Gastrocnemius medialis (tissue), 4 donors: ENCODE data around the gene LMO1. TPM values are rescaled to one million over a fixed set of nuclear protein-coding genes. Genes with fewer than 3 reads are reported as not detected.

Experiments used
- ATAC-seq, 2 donors: fragments of 150-250 bp; one replicate each; pipeline ENCODE4 v1.9.1; 2016
- DNase-seq, 2 donors: peaks; one replicate each; pipeline ENCODE4 v3.0.0-alpha.2; 2019
- H3K27ac ChIP-seq, 4 donors: fragments of 200-600 bp; sonication (generic); 1 replicate in 1 of 4; 2 replicates in 3 of 4; pipeline ENCODE4 v1.5.1; 2016 to 2018; ENCODE audit warnings: mild to moderate bottlenecking in 2 of 4, moderate library complexity in 1 of 4
- H3K27me3 ChIP-seq, 3 donors: fragments of 200-600 bp; sonication (generic) in 2 of 3; 1 replicate in 1 of 3; 2 replicates in 2 of 3; pipeline versions ENCODE4 v1.5.1 to v1.6.0; 2016 to 2019; ENCODE audit warnings: mild to moderate bottlenecking in 1 of 3, moderate library complexity in 1 of 3
- H3K36me3 ChIP-seq, 2 donors: fragments of 200-600 bp; sonication (generic) in 1 of 2; one replicate each; pipeline ENCODE4 v1.5.1; 2017 to 2018
- H3K4me1 ChIP-seq, 2 donors: fragments of 200-600 bp; sonication (generic) in 1 of 2; one replicate each; pipeline ENCODE4 v1.5.1; 2016 to 2017; ENCODE audit warnings: mild to moderate bottlenecking in 2 of 2
- H3K4me3 ChIP-seq, 4 donors: fragments of 200-600 bp; sonication (generic) in 3 of 4; 1 replicate in 1 of 4; 2 replicates in 3 of 4; pipeline ENCODE4 v1.5.1; 2016 to 2019; ENCODE audit warnings: mild to moderate bottlenecking in 2 of 4
- H3K9me3 ChIP-seq, 3 donors: fragments of 200-600 bp; sonication (generic) in 2 of 3; 1 replicate in 1 of 3; 2 replicates in 2 of 3; pipeline ENCODE4 v1.5.1; 2016 to 2019
- POLR2A ChIP-seq, 2 donors: fragments of 450-650 bp; IDR thresholded peaks; one replicate each; pipeline ENCODE4 v1.6.1; 2017; ENCODE audit warnings: antibody characterized with exemption in 2 of 2, mild to moderate bottlenecking in 2 of 2, moderate library complexity in 2 of 2
- in situ Hi-C, 4 donors: fragments of 200-750 bp; cut with MboI; loops; one replicate each; pipeline versions ENCODE4 v1.15.0 to v1.8.0; 2017; ENCODE audit warnings: low sequenced_read_pairs in 4 of 4
- intact Hi-C: fragments of 100-400 bp; cut with DNase I; formaldehyde crosslinking; loops from one replicate; pipeline ENCODE4 v1.15.1; 2023; ENCODE audit warnings: low total_unique reads
- total RNA-seq, 4 donors: library from RNA; depleted of rRNA; stranded (reverse); fragments of >200 nt; gene quantifications; one replicate each; pipeline versions ENCODE4 v1.1.0 to v1.2.3, GENCODE V29; 2016
- TF ChIP-seq, protein P1 (sequence below), 5 experiments: fragments of 450-650 bp in 3 of 5; fragments of 200-600 bp in 2 of 5; sonication (generic) in 2 of 5; IDR thresholded peaks in 4 of 5; conservative IDR thresholded peaks in 1 of 5; 1 replicate in 4 of 5; 2 replicates in 1 of 5; pipeline ENCODE4 v1.5.1; 2016 to 2019; ENCODE audit warnings: antibody characterized with exemption in 5 of 5, mild to moderate bottlenecking in 3 of 5, moderate library complexity in 3 of 5

LMO1 gene
- total RNA-seq, 4 donors from 2014 or later, result 2.2 to 7.0 (median 2.5) TPM

DNA sequence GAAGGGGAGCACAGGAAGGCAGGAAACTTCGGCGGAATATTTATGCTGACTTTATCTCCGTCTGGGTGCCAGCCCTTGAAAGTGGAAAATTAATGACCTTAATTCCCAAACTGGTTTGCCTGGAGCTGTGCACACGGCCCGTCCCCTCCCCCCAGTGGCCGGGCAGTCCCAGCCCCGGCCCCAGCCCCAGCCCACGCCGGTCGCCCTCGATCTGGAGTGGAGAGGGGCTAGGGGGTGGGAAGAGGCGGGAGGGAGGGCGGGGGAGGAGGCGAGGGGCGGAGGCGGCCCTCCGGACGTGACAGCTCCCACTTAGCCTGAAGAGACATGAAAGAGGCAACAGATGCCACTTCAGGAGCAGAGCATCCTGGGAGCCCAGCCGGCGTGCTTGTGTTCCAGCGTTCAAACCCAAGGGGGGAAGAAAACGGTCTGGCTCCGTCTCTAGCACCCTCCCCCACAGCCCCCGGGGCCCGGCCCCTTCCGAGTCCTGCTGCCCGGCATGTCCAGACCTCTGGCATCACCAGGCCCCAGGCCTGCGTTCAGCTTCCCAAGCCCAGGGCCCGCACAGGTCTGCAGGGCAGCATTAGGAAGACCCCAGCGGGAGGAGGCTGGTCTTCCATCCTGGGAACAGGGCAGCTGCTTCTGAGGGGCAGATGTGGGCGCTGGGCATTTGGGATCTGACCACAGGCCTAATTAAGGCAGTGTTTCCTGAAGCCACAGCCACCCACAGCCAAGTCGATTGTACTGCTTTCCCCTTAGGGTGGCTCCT is 20.0 kb upstream of the LMO1 start:
- H3K36me3 ChIP-seq, result no peaks in the 10 kb centered on the region
- H3K9me3 ChIP-seq, result no peaks in the 10 kb centered on the region
- no peaks in the 10 kb centered on the region for H3K27me3 ChIP-seq
- peak overlapping the region in 1 of 4 donors; percentile 17 for H3K4me3 ChIP-seq
- H3K4me1 ChIP-seq, result peaks cover 0 to 5% of the 10 kb centered on the region in 2 donors
- DNase-seq (no peak), ATAC-seq (no peak)
- TF ChIP-seq POLR2A (IDR thresholded peaks at IDR 0.05), result no peak
- in situ Hi-C loops, result no loop called here
- intact Hi-C loops, result no loop called here
- H3K27ac ChIP-seq, result peak overlapping the region in 1 of 4 donors; percentile 68

DNA sequence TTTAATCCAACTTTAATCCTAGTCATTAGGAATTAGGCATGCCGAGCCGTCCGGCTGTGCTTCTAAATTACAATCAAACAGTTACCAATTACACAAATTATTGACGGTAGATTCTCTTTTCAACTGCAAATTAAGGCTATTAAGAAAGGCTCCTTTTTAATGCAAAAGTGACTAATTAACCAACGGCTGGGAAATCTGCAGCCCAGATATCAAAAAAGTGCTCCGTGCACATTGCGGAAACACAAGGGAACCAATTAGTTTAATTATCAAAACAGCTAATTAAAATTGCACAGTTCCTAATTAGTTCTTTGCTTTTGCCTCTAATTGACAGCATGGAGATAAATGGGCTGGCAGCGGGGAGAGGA is 19.4 kb upstream of the LMO1 start:
- TF ChIP-seq POLR2A (IDR thresholded peaks at IDR 0.05), result no peak
- TF ChIP-seq, protein P1, sequence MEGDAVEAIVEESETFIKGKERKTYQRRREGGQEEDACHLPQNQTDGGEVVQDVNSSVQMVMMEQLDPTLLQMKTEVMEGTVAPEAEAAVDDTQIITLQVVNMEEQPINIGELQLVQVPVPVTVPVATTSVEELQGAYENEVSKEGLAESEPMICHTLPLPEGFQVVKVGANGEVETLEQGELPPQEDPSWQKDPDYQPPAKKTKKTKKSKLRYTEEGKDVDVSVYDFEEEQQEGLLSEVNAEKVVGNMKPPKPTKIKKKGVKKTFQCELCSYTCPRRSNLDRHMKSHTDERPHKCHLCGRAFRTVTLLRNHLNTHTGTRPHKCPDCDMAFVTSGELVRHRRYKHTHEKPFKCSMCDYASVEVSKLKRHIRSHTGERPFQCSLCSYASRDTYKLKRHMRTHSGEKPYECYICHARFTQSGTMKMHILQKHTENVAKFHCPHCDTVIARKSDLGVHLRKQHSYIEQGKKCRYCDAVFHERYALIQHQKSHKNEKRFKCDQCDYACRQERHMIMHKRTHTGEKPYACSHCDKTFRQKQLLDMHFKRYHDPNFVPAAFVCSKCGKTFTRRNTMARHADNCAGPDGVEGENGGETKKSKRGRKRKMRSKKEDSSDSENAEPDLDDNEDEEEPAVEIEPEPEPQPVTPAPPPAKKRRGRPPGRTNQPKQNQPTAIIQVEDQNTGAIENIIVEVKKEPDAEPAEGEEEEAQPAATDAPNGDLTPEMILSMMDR (IDR thresholded peaks at IDR 0.05 in 4 of 5, conservative IDR thresholded peaks at IDR 0.05 in 1 of 5), result no peak
- no peaks in the 10 kb centered on the region for H3K27me3 ChIP-seq
- ATAC-seq, result no peak
- peaks cover 0 to 5% of the 10 kb centered on the region in 2 donors for H3K4me1 ChIP-seq
- no peaks in the 10 kb centered on the region for H3K36me3 ChIP-seq
- intact Hi-C loops, result no loop called here
- H3K9me3 ChIP-seq, result no peaks in the 10 kb centered on the region
- peak overlapping the region in 2 of 4 donors; percentile 5 to 17 for H3K4me3 ChIP-seq
- in situ Hi-C loops, result no loop called here
- DNase-seq, result no peak
- peak overlapping the region in 3 of 4 donors; percentile 48 to 74 (median 68) for H3K27ac ChIP-seq

DNA sequence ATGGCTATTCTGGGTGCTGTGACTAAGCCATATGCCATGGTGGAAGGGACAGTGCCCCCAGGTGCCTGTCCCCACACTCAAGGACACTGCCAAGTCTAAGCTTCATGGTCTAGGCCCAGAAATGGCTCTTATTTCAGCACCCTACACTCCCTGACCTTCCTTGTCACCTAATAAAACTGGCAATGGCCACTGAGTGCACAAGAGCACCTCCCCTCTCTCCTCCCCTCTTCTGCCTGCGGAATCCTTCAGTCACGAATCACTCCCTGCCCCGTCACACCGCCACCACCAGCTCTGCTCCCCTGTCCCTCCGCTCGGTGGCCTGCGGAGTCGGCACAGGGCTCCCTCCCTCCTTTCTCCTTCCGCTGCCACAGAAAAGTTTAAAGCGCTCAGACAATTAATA is 19.0 kb upstream of the LMO1 start:
- intact Hi-C loops, result no loop called here
- H3K36me3 ChIP-seq, result no peaks in the 10 kb centered on the region
- TF ChIP-seq, protein P1 (IDR thresholded peaks at IDR 0.05 in 4 of 5, conservative IDR thresholded peaks at IDR 0.05 in 1 of 5), result no peak
- no peak for TF ChIP-seq POLR2A (IDR thresholded peaks at IDR 0.05)
- H3K4me3 ChIP-seq, result peak overlapping the region in 1 of 4 donors; percentile 5
- H3K9me3 ChIP-seq, result no peaks in the 10 kb centered on the region
- H3K27me3 ChIP-seq, result no peaks in the 10 kb centered on the region
- peaks cover 0 to 5% of the 10 kb centered on the region in 2 donors for H3K4me1 ChIP-seq
- peak; percentile 43 to 78 for DNase-seq
- ATAC-seq, result peak; percentile 96
- in situ Hi-C loops, result no loop called here
- peak overlapping the region; percentile 43 to 74 (median 58) for H3K27ac ChIP-seq

DNA sequence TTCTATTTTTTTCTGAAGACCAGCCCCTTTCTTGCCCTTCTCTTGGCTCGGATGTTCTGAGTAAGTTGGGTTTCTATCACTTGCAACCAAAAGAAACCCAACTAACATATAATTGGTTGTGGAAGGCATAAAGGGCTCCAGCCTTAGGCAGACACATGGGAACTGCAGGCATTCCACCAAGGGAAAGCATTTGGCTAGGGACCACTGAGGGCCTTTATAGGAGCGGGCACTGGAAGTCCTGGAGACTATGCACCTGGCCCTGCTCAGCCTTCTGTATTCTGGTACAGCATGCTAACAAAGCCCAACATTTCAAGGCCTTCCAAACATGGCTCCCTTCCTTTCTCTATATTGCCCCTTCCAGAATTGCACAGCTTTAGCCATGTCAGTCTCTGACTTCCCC is 17.6 kb upstream of the LMO1 start:
- intact Hi-C loops (no loop called here), in situ Hi-C loops (no loop called here)
- TF ChIP-seq, protein P1 (IDR thresholded peaks at IDR 0.05 in 4 of 5, conservative IDR thresholded peaks at IDR 0.05 in 1 of 5), result no peak
- TF ChIP-seq POLR2A (IDR thresholded peaks at IDR 0.05), result no peak
- DNase-seq (no peak), ATAC-seq (no peak)
- peaks cover 0 to 5% of the 10 kb centered on the region in 2 donors for H3K4me1 ChIP-seq
- no peaks in the 10 kb centered on the region for H3K27me3 ChIP-seq
- no peaks in the 10 kb centered on the region for H3K36me3 ChIP-seq
- no peak overlapping the region for H3K27ac ChIP-seq
- no peaks in the 10 kb centered on the region for H3K9me3 ChIP-seq
- no peak overlapping the region for H3K4me3 ChIP-seq

DNA sequence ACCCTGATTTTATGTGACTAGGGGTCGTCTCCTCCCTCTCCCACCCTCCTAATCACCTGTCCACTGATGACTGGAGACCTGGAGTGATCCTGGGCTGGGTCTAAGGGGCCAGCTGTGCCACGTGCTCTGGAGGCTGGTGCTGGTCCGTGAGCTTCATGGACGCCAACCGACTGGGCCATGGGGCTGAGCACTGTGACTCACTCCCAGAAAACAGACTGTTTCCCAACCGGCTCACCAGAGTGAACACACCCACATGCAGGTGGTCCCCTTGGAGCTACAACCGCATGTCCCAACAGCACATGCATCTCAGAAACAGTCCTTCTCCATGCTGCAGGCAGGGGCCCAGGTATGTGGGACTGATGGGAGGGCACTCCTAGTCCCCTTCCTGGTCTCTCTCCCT is 14.0 kb upstream of the LMO1 start:
- ATAC-seq (no peak), DNase-seq (no peak)
- H3K4me1 ChIP-seq, result no peaks in the 10 kb centered on the region
- H3K27me3 ChIP-seq, result no peaks in the 10 kb centered on the region
- H3K4me3 ChIP-seq, result no peak overlapping the region
- TF ChIP-seq POLR2A (IDR thresholded peaks at IDR 0.05), result no peak
- TF ChIP-seq, protein P1 (IDR thresholded peaks at IDR 0.05 in 4 of 5, conservative IDR thresholded peaks at IDR 0.05 in 1 of 5), result no peak
- intact Hi-C loops, result no loop called here
- in situ Hi-C loops, result no loop called here
- no peaks in the 10 kb centered on the region for H3K9me3 ChIP-seq
- H3K27ac ChIP-seq, result no peak overlapping the region
- H3K36me3 ChIP-seq, result no peaks in the 10 kb centered on the region
